NOMO-1 treated with DMSO at 0.1 percent for 48 hours (cell line): ENCODE measurements around the gene TNNT3.
"Not testable (repeated sequence)": the region's sequence is repeated elsewhere in the genome, so short reads cannot be mapped to it uniquely, and the experiment has no call there.

Experiments used
- DNase-seq: peaks from one replicate; lab custom pipeline; 2025; ENCODE audit not compliant: unreplicated experiment; lab: John Stamatoyannopoulos, UW

The TNNT3 gene

DNA sequence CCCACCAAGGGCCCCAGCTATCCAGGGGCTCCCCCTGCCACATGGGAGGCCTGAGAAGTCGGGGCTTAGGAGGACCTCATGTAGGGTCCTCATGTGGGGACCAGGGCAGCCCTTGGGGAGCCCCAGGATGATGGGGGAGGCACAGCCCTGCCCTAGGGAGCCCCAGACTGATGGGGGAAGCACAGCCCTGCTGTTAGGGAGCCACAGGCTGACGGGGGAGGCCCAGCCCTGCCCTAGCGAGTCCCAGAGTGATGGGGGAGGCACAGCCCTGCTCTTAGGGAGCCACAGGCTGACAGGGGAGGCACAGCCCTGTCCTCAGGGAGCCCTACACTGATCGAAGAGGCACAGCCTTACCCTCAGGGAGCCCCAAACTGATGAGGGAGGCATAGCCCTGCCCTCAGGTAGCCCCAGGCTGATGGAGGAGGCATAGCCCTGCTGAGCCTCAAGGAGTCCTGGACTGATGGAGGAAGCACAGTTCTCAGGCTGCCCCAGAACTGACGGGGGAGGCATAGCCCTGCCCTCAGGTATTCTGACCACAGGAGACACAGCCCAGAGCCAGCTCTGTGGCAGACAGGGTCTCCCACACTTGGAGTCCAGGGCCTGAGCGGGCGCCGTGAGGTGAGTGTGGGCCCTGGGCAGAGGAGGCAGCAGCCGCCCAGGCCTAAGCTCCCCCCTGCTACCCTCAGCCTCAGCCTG lies 38.6 kb upstream of the TNNT3 start:
- no peak for DNase-seq

DNA sequence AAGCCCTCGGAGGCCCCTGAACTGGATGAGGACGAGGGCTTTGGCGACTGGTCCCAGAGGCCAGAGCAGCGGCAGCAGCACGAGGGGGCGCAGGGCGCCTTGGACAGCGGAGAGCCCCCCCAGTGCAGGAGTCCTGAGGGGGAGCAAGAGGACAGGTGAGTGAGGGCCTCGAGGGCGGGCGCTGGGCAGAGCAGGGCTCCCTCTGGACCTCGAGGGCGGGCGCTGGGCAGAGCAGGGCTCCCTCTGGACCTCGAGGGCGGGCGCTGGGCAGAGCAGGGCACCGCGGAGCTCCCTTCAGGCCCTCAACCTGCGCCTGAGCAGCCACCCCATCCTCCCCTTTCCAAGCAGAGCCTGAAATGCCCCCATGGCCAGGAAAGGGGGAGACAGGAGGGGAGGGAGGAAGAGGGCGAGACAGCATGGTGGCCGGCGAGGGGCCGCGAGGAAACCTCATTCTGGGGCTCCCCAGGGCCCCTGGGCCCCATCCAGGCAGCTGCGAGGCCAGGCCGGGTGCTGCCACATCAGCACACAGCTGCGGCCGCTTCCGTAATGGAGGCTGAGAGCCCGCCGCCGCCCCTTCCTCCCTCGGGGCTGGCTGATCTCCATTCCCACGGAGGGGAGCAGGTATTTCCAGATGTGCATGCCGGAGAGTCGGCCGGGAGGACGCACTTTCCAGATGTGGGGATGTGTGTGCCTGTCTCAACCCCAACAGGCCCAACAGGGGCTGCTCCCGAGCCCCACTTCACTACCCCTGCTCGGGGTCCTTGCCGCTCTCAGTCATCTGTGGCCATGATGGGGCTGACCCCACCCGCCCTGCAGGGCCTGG lies 37.9 kb upstream of the TNNT3 start:
- DNase-seq = no peak

DNA sequence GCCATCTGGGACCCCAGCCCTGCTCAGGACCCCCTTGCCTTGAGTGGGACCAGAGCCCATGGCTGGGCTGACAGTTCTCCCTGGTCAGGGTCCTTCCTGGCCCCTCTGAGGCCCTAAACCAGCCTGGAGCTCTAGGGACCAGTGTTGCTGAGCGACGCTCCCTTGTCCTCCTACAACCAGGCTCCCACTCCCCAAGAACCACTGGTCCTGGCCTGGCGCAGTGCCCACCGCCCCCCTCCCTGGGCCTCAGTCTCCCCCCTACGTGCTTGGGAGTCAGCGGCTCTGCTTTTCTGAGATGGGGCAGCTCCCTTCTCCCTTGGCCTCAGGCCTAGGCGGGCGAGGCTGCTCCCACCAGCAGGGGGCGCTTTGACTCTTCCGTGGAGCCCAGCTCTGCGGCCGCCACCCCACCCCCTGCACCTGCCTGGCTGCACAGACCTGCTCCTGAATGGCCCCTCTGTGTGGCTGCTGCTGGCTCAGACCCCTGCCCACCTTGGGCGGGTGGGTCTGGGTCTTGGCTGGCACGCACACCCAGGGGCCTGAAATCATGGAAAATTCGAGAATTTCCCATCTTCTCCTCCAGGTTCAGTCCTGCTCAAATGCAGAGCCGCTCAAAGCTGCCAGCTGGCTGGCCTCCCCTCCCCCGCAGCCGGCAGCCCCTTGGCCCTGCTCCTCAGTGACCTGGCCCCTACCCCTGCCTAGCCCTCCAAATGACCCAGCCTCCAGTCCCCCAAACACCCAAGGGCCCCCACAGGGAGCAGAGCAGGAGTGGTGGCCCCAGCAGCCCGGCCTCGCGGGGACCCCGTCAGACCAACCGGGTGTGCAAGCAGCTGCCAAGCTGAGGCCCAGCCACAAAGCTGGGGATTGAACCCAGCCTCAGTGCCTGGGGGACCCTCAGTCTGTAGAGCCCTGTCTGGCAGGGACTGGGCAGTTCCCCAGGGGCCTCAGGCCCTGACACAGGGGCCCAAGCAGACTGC lies 37.0 kb upstream of the TNNT3 start:
- peak; percentile 41 for DNase-seq

DNA sequence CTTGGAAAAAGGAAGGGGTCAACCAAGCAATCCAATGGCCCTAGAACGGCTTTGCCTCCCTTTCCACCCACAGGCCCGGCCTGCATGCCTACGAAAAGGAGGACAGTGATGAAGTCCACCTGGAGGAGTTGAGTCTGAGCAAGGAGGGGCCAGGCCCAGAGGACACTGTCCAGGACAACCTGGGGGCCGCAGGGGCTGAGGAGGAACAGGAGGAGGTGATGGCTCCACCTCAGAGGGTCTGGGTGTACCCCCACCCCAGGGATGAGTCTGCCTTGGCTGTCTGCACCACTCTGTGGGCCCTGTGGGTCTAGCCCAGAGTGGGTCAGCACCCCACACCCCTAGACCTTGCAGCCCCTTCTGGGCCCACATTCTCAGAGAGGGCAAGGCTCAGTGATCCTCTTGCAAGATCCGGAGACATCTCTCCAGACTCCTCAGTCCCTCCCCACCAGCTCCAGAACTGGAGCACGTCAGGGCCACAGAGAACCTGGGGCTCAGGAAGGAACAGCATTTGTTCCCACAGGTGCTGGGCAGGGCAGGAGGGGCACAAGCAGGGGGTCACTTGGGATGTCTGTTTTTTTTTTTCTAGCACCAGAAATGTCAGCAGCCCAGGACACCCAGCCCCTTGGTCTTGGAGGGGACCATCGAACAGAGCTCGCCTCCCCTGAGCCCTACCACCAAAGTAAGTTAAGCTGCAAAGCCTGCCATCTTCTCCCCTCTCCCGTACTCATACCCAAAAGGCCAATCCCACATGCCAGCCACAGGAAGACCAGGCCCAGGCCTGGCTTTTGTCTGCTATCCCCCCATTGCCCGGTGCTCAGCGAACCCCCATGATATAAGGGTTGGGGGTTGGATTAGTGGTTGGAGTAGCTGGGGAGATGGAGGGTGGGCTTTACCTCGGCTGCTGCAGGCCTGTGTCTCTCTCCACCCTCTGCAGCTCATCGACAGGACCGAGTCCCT lies 35.9 kb upstream of the TNNT3 start:
- DNase-seq = no peak

DNA sequence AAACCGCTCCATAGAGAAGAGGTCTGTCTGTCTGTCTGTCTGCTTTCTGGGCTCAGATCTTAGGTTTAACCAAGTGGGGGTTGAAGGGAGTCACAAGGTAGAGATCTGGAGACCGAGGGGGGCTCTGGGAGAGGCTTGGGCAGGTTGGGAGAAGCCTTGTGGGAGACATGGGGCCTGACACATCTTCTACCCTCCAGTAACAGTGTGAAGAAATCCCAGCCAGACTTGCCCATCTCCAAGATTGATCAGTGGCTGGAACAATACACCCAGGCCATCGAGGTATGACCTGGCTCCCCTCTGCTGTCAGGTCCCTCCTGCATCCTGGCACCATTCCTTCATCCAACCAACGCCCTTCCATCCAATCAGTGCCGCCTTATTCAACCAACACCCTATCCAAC lies 35.2 kb upstream of the TNNT3 start:
- DNase-seq = no peak

DNA sequence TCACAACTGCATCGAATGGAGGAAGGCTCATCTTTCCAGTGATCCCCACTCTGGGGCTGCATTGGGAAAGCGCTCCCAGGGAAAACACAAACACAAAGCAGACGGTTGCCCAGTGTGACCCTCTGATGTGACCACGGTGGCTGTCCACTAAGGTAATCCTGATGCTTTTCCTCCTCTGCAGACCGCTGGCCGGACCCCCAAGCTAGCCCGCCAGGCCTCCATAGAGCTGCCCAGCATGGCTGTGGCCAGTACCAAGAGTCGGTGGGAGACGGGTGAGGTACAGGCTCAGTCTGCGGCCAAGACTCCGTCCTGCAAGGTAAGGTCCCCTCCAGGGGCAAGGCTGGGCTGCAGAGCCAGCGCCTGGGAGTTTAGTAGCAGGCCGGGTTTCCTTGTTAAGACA lies 33.0 kb upstream of the TNNT3 start:
- not testable (repeated sequence) for DNase-seq

DNA sequence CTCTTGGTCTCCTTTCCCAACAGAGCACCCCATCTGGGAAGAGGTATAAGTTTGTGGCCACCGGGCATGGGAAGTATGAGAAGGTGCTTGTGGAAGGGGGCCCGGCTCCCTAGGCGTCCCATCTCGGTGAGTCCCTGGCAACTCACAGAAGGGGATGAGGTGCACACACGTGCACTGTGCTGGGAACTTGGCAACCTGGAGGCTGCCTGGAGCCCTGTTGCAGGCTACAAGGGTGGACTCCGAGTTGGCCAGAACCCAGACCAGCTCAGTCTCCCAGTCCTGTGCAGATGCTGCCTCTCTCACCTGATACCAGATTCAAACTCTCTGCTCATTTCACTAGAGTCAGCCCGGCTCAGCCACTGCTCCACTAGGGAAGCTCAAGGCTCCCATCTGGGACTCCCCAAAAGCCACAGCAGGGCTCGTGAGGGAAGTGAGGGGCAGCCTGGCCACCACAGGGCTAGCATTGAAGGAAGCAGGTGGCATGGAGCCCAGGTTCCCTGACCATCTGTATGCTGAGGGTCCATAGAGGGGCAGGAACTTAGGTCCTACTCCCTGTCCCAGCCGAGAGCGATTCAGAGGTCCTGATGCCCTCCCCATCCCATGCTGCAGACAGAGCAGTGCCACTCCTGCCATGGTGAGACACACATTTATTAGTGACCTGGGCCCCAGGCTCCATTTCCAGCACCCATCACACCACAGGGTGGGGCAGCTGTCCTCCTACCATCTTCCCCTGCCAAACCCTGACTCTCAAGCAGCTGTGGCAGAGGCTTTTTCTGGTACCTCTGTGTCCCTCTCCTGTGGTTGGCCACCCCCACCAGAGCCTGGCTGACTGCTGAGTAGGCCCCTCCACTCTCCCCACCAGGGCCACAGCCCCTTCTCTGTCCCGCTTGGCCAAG lies 31.8 kb upstream of the TNNT3 start:
- no peak for DNase-seq

DNA sequence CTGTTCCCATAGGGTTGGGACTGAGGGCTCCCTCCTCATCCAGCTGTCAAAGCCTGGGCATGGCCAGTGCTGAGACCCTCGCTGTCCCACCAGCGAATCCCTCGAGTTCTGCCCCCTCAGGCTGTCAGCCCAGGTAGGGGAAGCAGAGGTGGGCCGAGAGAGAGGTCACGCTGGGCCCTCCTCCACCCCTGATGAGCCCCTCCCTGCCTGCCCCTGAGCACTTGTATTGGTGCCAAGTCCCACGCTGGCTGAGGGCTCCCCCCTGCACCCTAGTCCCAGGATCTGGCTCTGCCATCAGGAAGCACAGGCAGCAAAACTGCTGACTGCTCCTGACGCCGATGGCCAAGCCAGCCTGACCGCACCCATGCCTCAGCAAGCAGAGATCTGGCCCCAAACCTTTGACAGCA lies 31.2 kb upstream of the TNNT3 start:
- no peak for DNase-seq

DNA sequence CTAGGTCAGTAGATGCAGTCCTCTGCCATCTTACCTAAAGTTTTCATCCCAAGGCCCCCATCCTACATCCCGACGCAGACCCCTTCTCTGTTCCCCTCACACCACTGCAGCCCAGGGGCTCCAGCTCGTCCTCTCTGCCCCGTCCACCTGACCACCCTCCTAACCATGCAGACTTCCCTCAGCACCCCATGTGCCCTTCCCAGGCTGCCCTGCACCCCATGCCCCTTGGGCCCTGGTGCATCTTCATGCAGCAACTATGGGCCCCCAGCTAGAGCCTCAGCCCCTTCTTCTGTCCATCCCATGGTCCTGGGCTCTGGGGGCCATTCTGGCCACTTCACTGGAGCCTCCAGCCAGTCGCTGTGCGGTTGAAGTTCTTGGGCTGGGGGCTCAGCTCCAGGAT lies 30.7 kb upstream of the TNNT3 start:
- DNase-seq = no peak

DNA sequence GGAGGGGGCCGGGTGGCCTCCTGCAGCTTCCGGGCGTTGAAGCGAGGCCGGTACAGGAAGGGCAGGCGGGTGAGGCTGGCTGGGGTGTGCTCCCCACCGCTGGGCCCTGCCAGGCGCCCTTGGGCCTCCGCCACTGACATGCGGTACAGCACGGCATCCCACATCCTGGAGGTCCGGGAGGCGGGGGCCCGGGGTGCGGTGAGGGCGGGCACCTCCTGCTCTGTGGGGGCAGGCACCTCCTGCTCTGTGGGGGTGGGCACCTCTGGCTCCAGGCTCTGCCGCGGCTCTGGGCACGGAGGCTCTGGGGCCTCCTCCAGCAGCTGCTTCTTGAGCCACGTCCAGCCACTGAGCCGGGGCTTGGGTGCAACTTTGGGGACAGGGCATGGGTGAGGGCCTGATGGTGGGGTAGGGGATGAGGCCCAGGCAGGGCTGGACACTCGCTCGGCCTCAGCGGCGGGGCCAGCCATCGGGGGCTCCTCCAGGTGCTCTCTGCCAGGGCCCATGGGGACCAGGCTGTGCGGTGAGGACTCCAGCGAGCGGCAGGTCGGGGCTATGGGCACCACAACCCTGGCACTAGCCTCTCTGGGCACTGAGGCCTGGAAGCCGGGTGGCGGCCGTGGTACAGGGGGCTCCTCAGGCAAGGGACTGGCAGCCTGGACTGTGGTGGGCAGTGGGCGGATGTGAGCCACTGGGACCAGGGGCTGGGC lies 30.1 kb upstream of the TNNT3 start:
- no peak for DNase-seq

DNA sequence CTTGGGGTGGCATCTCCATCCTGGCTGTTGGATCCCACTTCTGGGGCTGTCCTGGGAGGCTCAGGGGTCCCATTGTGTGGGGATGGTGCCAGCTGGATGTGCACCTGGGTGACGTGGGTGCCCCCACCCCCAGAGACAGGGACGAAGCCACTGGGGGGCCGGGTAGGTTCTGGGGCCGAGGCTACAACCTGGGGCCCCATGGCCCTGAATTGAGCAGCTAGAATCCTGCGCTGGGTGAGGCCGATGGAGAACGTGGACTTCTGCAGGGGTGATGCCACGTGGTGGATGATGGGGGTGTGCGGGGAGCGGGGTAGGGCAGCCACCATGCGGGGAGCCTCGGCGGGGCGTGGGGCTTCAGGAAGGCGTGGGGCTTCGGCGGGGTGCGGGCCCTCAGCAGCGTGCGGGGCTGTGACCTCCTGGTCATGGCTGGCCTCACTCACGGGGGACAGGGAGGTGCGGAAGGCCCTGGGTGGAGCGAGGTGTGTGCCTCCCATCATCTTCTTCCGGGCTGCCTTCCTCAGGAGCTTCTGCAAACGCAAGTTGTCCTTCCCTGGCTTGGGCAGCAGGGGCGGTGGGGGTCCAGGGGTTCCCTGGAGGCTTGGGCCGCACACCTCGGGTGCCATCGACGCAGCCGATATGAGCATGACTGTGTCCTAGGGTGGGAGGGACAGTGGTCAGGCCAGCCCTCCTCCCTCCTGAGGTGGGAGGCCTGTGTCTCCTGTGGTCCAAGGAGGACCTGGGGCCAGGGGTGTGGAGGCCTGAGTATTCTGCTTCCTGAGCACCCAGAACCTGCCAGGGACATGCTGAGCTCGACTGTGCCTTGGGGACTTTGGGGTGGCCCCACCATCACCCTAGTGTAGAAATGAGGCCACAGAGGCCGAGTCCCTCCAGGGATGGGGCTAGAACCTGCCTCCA lies 29.3 kb upstream of the TNNT3 start:
- DNase-seq = no peak

DNA sequence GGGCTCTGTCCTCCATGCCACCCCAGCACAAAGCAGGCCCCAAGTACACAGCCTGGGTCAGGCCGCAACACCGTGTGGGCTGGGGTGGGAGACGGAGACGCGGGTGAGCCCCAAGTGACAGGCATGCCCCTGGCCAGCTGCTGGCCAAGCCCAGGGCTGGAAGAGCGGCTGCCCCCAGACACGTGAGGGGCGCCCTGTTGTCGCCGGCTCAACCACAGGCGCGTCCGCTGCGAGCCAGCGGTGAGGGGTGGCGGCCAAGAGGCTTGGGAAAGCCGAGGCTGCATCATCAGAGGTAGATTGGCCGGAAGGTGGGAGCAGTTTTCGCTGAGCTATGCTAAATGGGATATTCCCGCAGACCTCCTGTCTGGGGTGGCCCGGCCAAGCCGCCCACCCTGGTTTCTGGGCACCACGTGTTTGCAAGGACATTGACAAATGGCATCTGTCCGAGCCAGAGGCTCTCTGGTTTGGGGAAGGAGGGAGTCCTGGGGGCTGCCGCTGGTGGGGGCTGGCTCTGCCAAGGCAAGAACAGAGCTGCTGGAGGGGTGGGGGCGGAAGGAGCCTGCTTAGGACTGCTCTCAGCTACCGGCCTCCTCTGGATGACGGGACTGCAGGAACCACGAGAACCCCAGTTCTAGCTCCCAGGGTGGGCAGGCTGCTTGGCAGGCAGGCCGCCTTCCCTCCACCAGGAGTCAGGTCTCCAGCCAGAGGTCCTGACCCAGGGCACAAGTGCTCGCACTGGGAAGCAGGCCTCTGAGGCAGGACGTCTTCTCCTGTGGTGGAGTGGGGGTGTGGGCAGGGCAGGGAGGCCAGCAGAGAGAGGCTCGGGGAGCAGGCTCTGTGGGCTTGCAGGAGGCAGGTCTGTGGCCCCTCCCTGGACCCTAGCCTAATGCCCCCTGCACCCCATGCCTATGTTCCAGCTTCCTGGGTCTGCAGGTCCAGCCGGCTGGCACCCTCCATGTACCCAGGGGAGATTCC lies 28.4 kb upstream of the TNNT3 start:
- DNase-seq = no peak

DNA sequence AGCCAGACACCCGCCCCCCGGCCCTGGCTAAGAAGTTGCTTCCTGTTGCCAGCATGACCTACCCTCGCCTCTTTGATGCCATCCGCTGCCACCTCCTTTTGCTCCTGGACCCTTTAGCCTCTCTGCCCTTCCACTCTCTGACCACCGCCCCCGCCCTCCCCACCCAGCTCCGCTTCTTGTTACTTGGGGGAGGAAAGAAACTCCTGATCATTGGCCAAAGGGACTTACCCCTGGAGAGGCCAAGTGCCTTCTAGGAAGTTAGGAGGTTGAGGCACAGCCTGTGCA lies 27.7 kb upstream of the TNNT3 start, which contains the start of gene PRR33:
Gene PRR33, minus strand, starts transcription at position 65 of the 285 bp plus-strand sequence. CDS start 1,311 bp downstream, outside the sequence.
- no peak for DNase-seq

DNA sequence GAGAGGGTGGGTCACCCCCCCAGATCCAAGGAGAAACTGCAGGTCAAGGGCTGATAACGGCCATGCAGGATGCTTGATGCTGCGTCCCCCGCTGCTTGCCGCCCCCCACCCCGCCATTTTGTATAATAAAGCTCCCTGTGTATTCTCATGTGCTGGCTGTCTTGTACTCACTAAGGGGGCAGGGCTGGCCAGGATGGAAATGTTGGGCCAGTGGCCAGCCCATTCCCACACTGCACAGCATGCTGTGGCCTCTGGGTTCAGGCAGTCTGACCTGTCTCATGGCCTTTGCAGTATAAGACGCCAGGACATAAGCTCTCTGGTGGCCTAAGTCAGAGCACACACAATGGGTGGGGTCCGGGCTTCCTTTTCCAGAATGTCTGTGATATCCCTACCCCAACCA lies 27.4 kb upstream of the TNNT3 start:
- DNase-seq = no peak

DNA sequence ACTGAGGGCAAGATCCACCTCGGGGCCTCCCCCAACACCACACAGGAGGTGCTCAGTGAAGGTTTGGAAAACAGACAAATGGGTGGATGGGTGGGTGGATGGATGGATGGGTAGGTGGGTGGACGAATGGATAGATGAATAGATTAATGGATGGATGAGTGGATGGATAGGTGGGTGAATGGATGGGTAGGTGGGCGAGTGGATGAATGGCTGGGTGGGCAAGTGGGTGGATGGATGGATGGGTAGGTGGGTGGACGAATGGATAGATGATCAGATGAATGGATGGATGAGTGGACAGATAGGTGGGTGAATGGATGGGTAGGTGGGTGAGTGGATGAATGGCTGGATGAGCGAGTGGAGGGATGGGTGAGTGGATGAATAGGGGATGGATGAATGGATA lies 26.9 kb upstream of the TNNT3 start:
- no peak for DNase-seq

DNA sequence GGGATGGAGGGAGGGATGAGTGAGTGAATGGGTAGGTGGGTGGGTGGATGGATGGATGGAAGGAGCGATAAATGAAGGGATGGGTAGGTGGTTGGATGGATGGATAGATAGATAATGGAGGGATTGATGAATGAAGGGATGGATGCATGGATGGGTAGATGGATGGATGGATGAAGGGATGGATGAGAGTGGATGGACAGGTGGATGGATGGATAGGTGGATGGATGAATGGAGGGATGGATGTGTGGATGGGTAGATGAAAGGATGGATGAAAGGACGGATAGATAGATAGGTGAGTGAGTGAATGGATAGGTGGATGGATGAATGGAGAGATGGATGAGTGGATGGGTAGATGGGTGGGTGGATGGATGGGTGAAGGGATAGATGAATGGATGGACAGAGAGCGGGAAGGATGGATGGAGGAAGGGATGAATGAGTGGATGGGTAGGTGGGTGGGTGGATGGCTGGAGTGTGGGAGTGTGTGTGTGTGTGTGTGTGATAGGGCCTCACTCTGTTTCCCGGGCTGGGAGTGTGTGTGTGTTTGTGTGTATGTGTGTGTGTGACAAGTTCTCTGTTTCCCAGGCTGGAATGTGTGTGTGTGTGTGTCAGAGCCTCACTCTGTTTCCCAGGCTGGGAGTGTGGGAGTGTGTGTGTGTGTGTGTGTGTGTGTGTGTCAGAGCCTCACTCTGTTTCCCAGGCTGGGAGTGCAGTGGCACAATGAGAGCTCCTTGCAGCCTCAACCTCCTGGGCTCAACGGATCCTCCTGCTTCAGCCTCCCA lies 25.7 kb upstream of the TNNT3 start:
- DNase-seq = no peak
